ENCODE results near the gene KCNJ1. TPM values are rescaled to one million over a fixed set of nuclear protein-coding genes. Genes with fewer than 3 reads are reported as not detected.
A peak's percentile ranks its signal among the peaks of the same experiment; 100 is the strongest.

Gene KCNJ1
- total and polyA plus RNA-seq, 2 donors (not counting 1 experiment from before 2014, with no cell fraction given): not detected

- no peak for DNase-seq (ENCODE audit: low read depth in 2 of 2)
- no peak overlapping the region for H3K4me2 ChIP-seq (ENCODE audit: extremely low read depth, insufficient read depth, low read length)
- H3K9me3 ChIP-seq (ENCODE audit: control insufficient read depth, insufficient read depth, low read depth, low read length): no peaks in the 10 kb centered on the region
- no peak overlapping the region for H3K4me3 ChIP-seq (replicated peaks in 1 of 4; ENCODE audit: control extremely low read depth in 1 of 4, insufficient read depth in 1 of 4, low read depth in 3 of 4, low read length in 4 of 4)
- H3K79me2 ChIP-seq (ENCODE audit: control insufficient read depth, insufficient read depth, low read length): no peaks in the 10 kb centered on the region
- no peak overlapping the region for H2AFZ ChIP-seq (ENCODE audit: low read length)
- TF ChIP-seq CTCF (conservative IDR thresholded peaks at IDR 0.05 in 1 of 2, IDR thresholded peaks at IDR 0.05 in 1 of 2; ENCODE audit: low read depth in 1 of 2, low read length in 2 of 2) (no peak), EZH2 (IDR thresholded peaks at IDR 0.05; ENCODE audit: low read length, missing control alignments) (no peak)
- H3K27ac ChIP-seq (ENCODE audit: insufficient read depth, low read length): no peak overlapping the region
- H3K9ac ChIP-seq (ENCODE audit: insufficient read depth, low read length): no peak overlapping the region
- H3K36me3 ChIP-seq (ENCODE audit: control insufficient read depth, insufficient read depth, low read length): no peaks in the 10 kb centered on the region
- no peaks in the 10 kb centered on the region for H3K27me3 ChIP-seq (ENCODE audit: control insufficient read depth, insufficient read depth, low read length)
- peaks cover 2% of the 10 kb centered on the region for H4K20me1 ChIP-seq (ENCODE audit: control insufficient read depth, extremely low read depth, insufficient read depth, low read length)
- no peaks in the 10 kb centered on the region for H3K4me1 ChIP-seq (ENCODE audit: control insufficient read depth, extremely low read depth, insufficient read depth, low read length)
These were observed 64.1 kb downstream of the KCNJ1 start for GRCh38 chr11:128803011-128803410.

GRCh38 chr11:128802358-128802981 is 64.6 kb downstream of the KCNJ1 start:
- Histone ChIP-seq H3K27me3 (ENCODE audit: control insufficient read depth, insufficient read depth, low read length) (no peaks in the 10 kb centered on the region), H4K20me1 (ENCODE audit: control insufficient read depth, extremely low read depth, insufficient read depth, low read length) (peaks cover 2% of the 10 kb centered on the region), H3K4me1 (ENCODE audit: control insufficient read depth, extremely low read depth, insufficient read depth, low read length) (no peaks in the 10 kb centered on the region), H3K27ac (ENCODE audit: insufficient read depth, low read length) (no peak overlapping the region), H3K36me3 (ENCODE audit: control insufficient read depth, insufficient read depth, low read length) (no peaks in the 10 kb centered on the region), H2AFZ (ENCODE audit: low read length) (no peak overlapping the region), H3K4me3 (replicated peaks in 1 of 4; ENCODE audit: control extremely low read depth in 1 of 4, insufficient read depth in 1 of 4, low read depth in 3 of 4, low read length in 4 of 4) (no peak overlapping the region), H3K4me2 (ENCODE audit: extremely low read depth, insufficient read depth, low read length) (no peak overlapping the region), H3K9ac (ENCODE audit: insufficient read depth, low read length) (no peak overlapping the region), H3K9me3 (ENCODE audit: control insufficient read depth, insufficient read depth, low read depth, low read length) (no peaks in the 10 kb centered on the region), H3K79me2 (ENCODE audit: control insufficient read depth, insufficient read depth, low read length) (no peaks in the 10 kb centered on the region)
- TF ChIP-seq EZH2 (IDR thresholded peaks at IDR 0.05; ENCODE audit: low read length, missing control alignments) (no peak), CTCF (conservative IDR thresholded peaks at IDR 0.05 in 1 of 2, IDR thresholded peaks at IDR 0.05 in 1 of 2; ENCODE audit: low read depth in 1 of 2, low read length in 2 of 2) (peak; percentile 34 to 53)
- DNase-seq (ENCODE audit: low read depth in 2 of 2): peak in 1 of 2 donors; percentile 15

GRCh38 chr11:128800871-128801417 is 66.2 kb downstream of the KCNJ1 start:
- peaks cover 2% of the 10 kb centered on the region for H4K20me1 ChIP-seq (ENCODE audit: control insufficient read depth, extremely low read depth, insufficient read depth, low read length)
- H3K9me3 ChIP-seq (ENCODE audit: control insufficient read depth, insufficient read depth, low read depth, low read length): no peaks in the 10 kb centered on the region
- no peak overlapping the region for H2AFZ ChIP-seq (ENCODE audit: low read length)
- H3K9ac ChIP-seq (ENCODE audit: insufficient read depth, low read length): no peak overlapping the region
- H3K79me2 ChIP-seq (ENCODE audit: control insufficient read depth, insufficient read depth, low read length): no peaks in the 10 kb centered on the region
- H3K4me2 ChIP-seq (ENCODE audit: extremely low read depth, insufficient read depth, low read length): no peak overlapping the region
- no peaks in the 10 kb centered on the region for H3K36me3 ChIP-seq (ENCODE audit: control insufficient read depth, insufficient read depth, low read length)
- H3K4me3 ChIP-seq (replicated peaks in 1 of 4; ENCODE audit: control extremely low read depth in 1 of 4, insufficient read depth in 1 of 4, low read depth in 3 of 4, low read length in 4 of 4): no peak overlapping the region
- no peak overlapping the region for H3K27ac ChIP-seq (ENCODE audit: insufficient read depth, low read length)
- no peaks in the 10 kb centered on the region for H3K4me1 ChIP-seq (ENCODE audit: control insufficient read depth, extremely low read depth, insufficient read depth, low read length)
- TF ChIP-seq EZH2 (IDR thresholded peaks at IDR 0.05; ENCODE audit: low read length, missing control alignments): no peak
- TF ChIP-seq CTCF (conservative IDR thresholded peaks at IDR 0.05 in 1 of 2, IDR thresholded peaks at IDR 0.05 in 1 of 2; ENCODE audit: low read depth in 1 of 2, low read length in 2 of 2): no peak
- H3K27me3 ChIP-seq (ENCODE audit: control insufficient read depth, insufficient read depth, low read length): no peaks in the 10 kb centered on the region
- no peak for DNase-seq (ENCODE audit: low read depth in 2 of 2)
